Activated CD8-positive, alpha-beta memory T cell treated with anti-CD3 and anti-CD28 coated beads, Interleukin-2, amount 10 ng/mL, durations not matched to agents 7 days and 5 days (primary cell): ENCODE results near the gene TNS3. TPM values are rescaled to one million over a fixed set of nuclear protein-coding genes. Genes with fewer than 3 reads are reported as not detected.

Source experiments
- ATAC-seq: fragments of 150-1000 bp; cut with Tn5 transposase; one replicate; pipeline ENCODE4 v1.10.0; 2021; ENCODE audit warnings: moderate library complexity
- CTCF ChIA-PET: fragments of 350-600 bp; sonication (Branson Sonifier 250); formaldehyde crosslinking; loops from one replicate; lab custom pipeline; 2021; ENCODE audit warnings: antibody characterized with exemption; lab: Charles Lee
- DNase-seq: peaks from one replicate; pipeline ENCODE4 v3.0.0-alpha.2; 2020
- H3K27ac Mint-ChIP-seq: one replicate; pipeline ENCODE4 v1.8.0; 2021; ENCODE audit warnings: mild to moderate bottlenecking, mixed read lengths
- H3K27me3 Mint-ChIP-seq: one replicate; pipeline ENCODE4 v1.8.0; 2021; ENCODE audit warnings: mixed read lengths
- H3K36me3 Mint-ChIP-seq: one replicate; pipeline ENCODE4 v1.8.0; 2021; ENCODE audit warnings: mild to moderate bottlenecking, mixed read lengths
- H3K4me1 Mint-ChIP-seq: one replicate; pipeline ENCODE4 v1.8.0; 2021; ENCODE audit warnings: mixed read lengths
- H3K4me3 Mint-ChIP-seq: one replicate; pipeline ENCODE4 v1.8.0; 2021; ENCODE audit warnings: mild to moderate bottlenecking, moderate library complexity, mixed read lengths
- H3K9me3 Mint-ChIP-seq: one replicate; pipeline ENCODE4 v1.8.0; 2022; ENCODE audit warnings: low read depth, mixed read lengths
- total RNA-seq, 2 experiments: library from RNA; stranded (reverse); gene quantifications; one replicate each; pipeline ENCODE4 v1.2.3, GENCODE V29; 2021

Gene TNS3
- total RNA-seq, 2 experiments from 2014 or later = 0.23 to 2.6 TPM

DNA sequence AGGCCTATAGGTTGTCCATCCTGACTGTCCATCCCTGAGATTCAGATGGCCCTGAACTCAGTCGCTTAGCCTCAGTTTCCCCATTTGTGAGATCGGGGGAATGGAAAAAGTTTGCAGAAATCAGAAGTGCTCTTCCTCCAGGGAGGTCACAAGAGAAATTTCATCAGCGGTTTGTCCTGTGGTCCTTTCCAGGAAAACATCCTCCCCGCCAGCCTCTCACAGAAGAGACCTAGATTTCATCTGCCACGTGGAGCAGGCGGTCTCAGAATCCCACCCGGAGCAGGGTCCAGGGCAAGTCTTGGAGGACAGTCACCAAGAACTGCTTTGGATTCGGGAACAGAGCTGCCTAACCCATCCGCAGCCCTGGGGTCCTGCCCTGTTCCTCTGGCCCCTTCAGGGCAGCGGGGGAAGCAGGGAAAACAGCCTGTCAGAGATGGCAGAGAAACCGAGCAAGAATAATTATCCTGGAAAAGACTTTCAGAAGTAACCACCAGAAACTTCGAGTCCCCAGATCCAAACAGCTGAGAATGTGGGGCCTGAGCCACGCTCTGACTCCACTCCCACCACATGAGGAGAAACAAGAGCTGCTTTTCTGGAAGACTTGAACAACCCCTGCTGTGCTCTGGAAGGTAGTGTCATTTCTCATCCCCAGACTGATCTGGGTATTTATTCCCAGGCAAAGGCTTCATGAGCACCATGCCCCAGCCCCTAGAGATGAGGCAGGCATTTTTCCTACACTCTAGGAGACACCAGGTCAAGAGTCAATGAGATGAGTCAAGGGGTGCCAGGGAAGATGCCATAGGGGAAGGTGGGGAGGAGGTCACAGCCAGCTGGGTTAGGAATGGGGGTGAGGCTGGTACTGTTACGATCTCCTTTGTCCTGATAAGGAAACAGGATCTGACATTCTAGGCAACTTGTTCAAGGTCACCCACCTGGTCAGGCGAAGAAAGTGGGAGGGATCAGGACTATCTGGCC is 1.1 kb upstream of the TNS3 start:
- no peak for ATAC-seq
- Mint-ChIP-seq H3K27me3 (peaks cover 26% of the 10 kb centered on the region), H3K36me3 (no peaks in the 10 kb centered on the region), H3K27ac (no peak overlapping the region), H3K9me3 (no peaks in the 10 kb centered on the region), H3K4me1 (no peaks in the 10 kb centered on the region), H3K4me3 (no peak overlapping the region)
- no peak for DNase-seq
- CTCF ChIA-PET = no interaction called here

DNA sequence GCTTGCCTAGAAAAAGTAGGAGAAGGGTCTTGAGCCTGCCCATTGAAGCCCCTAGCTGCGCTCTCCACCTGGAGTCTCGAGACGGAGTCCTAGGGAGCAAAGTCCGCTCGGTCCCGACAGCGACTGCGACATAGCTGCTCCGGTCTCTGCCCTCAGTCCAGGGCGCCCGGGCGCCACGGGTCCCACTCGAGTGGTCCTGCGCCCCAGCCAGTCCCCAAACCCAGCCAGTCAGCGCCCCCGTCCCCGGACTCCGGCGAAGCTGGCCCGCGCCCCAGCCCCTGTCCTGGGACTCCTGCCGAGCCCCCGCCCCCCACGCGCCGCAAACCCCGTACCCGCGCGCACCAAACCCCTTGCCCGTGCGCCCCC is 490 bp downstream of the TNS3 start:
- DNase-seq (no peak), ATAC-seq (no peak)
- peaks cover 26% of the 10 kb centered on the region for H3K27me3 Mint-ChIP-seq
- H3K9me3 Mint-ChIP-seq = no peaks in the 10 kb centered on the region
- no peak overlapping the region for H3K27ac Mint-ChIP-seq
- no peaks in the 10 kb centered on the region for H3K36me3 Mint-ChIP-seq
- no peaks in the 10 kb centered on the region for H3K4me1 Mint-ChIP-seq
- H3K4me3 Mint-ChIP-seq = no peak overlapping the region
- CTCF ChIA-PET = no interaction called here

DNA sequence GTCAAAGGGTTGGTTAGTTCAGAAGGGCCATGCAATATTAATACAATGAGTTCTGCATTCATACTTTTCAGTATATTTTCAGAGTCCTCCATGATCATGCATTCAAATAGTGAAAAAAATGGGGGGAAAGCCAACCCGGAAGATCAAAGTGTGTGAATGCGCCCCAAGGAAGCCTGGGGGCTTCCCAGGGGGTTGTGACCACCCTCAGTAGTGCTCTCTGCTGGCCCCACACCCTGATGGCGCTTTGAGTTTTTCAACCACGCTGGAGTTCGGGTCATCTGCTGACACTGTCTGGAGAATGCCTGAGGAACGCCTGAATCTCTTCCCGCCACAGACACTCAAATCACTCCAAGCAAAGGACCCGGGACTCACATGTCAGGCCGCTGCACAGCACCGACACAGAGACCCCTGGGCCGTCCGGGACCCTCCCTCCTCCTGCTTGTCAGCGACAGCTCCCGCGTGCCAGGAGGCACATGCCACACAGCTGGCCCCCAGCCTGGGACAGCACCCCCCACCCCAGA is 1.0 kb downstream of the TNS3 start:
- CTCF ChIA-PET = no interaction called here
- no peaks in the 10 kb centered on the region for H3K4me1 Mint-ChIP-seq
- no peaks in the 10 kb centered on the region for H3K9me3 Mint-ChIP-seq
- H3K36me3 Mint-ChIP-seq = no peaks in the 10 kb centered on the region
- no peak overlapping the region for H3K4me3 Mint-ChIP-seq
- peaks cover 26% of the 10 kb centered on the region for H3K27me3 Mint-ChIP-seq
- H3K27ac Mint-ChIP-seq = no peak overlapping the region
- no peak for DNase-seq
- ATAC-seq = no peak

DNA sequence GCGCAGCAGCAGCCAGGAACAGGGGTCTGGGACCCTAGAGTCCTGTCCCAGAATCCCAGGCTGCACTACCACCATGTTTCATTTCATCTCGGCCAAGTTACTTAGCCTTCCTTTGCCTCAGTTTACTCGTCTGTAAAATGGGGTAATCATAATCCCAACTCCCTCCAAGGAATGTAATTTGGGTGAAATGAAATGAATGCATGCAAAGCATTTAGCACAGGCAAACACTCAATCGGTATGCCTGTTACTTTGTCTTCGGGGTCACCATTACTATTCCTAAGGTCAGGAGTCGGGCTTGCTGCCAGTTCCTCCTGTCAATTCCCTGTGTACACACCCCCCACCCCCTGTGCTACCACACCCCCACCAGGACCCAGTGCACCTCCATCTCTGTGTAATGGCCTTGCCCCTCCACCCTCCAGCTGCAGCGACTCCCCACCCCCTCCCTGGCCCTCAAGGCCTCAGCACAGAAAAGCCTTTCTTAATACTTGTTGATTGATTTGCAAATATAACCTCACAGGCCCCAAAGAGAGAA is 1.7 kb downstream of the TNS3 start:
- Mint-ChIP-seq H3K4me3 (no peak overlapping the region), H3K27me3 (peaks cover 26% of the 10 kb centered on the region), H3K4me1 (no peaks in the 10 kb centered on the region), H3K36me3 (no peaks in the 10 kb centered on the region), H3K27ac (no peak overlapping the region), H3K9me3 (no peaks in the 10 kb centered on the region)
- ATAC-seq (no peak), DNase-seq (no peak)
- CTCF ChIA-PET = no interaction called here

DNA sequence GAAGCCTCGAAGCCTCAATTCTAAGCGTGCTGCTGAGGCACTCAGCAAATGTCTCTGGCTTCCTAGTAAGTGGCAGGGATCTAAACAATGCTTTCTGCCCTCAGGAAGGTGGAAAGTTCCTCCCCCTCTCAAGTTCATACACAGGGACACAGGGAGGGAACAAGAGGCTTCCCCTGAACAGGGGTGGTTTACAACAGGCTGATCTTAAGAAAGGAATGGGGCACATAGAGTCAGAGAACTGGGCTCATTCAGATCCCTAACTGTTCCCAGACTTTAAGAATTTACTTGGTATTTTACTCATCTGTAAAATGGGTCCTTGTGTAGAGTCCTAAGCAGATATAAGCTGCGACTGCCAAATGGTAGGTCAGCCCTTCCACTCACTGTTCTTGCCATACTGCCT is 2.5 kb downstream of the TNS3 start:
- Mint-ChIP-seq H3K4me1 (no peaks in the 10 kb centered on the region), H3K9me3 (no peaks in the 10 kb centered on the region), H3K27ac (no peak overlapping the region), H3K4me3 (no peak overlapping the region), H3K36me3 (no peaks in the 10 kb centered on the region), H3K27me3 (peaks cover 26% of the 10 kb centered on the region)
- ATAC-seq = no peak
- DNase-seq = no peak
- CTCF ChIA-PET = no interaction called here

DNA sequence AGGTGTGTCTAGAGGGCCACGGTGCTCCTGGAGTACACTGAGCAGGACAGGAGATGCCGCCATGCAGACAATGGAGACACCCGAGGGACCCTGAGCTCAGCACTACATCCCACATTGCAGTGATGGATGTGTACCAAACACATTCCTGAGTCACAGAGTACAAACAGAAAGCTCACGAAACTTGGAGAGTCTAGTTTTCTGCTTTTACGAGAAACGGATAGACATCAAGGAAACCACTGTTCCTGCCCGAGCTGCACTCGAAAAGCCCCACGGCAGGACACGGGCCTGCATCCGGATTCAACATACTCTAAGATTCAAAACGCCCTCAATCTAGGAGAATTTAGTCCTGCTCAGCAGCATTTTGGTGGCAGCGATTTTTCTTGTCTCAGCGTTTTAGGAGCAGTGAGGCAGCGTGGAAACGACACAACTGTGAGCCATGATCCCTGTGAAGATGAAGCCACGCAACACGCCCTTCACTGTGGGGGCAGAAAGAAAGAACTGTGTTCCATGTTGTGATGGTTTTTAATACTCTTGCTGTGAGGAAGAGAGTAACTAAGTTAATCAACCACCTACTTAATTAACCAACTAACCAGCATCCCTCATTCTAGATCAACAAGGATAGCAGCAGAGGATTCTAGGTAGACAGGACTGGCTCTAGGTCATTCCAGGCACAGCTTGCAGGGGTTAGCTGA is 3.2 kb downstream of the TNS3 start:
- Mint-ChIP-seq H3K9me3 (no peaks in the 10 kb centered on the region), H3K27ac (no peak overlapping the region)
- ATAC-seq = no peak

DNA sequence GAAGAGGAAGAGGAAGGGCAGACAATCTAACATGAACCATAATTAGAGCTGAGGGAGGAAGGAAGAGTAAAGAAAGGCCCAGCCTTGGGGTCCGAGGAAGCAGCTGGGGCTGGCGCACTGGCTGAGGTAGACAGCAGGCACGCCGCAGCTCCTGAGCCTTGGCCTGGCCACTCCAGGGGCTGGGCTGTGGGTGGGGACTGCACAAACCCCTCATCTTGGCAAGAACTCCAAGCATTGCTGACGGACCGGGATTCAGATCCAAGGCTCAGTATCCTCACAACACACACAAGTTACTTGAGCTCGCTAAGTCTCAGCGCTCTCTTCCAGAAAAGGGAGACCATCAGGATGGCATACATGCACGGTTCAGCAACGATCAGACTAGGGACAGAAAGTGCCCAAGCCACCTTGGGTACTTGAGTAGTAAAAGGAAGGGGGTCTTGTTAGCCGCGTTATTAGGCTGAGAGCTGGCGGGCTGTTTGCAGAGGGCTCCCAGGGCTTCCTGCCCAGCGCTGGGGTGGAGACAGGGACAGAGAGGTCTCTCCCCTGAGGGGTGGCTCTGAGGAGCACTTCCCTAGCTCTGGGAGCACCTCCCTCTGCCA is 4.5 kb downstream of the TNS3 start:
- ATAC-seq = no peak
- Mint-ChIP-seq H3K27me3 (peaks cover 16% of the 10 kb centered on the region), H3K4me3 (no peak overlapping the region), H3K36me3 (no peaks in the 10 kb centered on the region), H3K4me1 (no peaks in the 10 kb centered on the region), H3K9me3 (no peaks in the 10 kb centered on the region), H3K27ac (no peak overlapping the region)
- no peak for DNase-seq
- CTCF ChIA-PET = no interaction called here

More for the DNA sequence above, 3.2 kb downstream of the TNS3 start:
- CTCF ChIA-PET = no interaction called here
- Mint-ChIP-seq H3K36me3 (no peaks in the 10 kb centered on the region), H3K4me3 (no peak overlapping the region), H3K4me1 (no peaks in the 10 kb centered on the region), H3K27me3 (peaks cover 25% of the 10 kb centered on the region)
- DNase-seq = no peak

DNA sequence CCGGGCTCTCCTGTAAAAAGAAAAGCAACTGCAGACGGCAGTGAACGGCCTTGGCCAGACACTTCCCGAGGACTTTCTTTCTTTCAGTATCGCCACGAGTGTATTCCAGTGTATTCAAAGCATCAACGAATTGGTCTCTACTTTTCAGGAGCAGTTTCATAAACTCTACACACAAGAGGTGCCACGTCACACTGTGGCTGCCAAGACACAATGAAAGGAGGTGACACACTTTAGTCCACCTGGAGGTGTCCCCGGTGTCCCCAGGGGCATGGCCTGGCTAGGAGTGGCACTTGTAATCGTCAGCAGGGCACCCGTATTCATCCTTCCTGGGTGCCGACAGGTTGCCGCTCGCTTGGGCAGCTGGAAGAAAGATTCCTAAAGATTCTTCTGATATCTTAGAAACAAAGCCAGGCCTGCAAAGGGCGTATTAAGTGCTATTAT is 5.0 kb downstream of the TNS3 start:
- CTCF ChIA-PET = no interaction called here
- Mint-ChIP-seq H3K27ac (no peak overlapping the region), H3K36me3 (no peaks in the 10 kb centered on the region)

DNA sequence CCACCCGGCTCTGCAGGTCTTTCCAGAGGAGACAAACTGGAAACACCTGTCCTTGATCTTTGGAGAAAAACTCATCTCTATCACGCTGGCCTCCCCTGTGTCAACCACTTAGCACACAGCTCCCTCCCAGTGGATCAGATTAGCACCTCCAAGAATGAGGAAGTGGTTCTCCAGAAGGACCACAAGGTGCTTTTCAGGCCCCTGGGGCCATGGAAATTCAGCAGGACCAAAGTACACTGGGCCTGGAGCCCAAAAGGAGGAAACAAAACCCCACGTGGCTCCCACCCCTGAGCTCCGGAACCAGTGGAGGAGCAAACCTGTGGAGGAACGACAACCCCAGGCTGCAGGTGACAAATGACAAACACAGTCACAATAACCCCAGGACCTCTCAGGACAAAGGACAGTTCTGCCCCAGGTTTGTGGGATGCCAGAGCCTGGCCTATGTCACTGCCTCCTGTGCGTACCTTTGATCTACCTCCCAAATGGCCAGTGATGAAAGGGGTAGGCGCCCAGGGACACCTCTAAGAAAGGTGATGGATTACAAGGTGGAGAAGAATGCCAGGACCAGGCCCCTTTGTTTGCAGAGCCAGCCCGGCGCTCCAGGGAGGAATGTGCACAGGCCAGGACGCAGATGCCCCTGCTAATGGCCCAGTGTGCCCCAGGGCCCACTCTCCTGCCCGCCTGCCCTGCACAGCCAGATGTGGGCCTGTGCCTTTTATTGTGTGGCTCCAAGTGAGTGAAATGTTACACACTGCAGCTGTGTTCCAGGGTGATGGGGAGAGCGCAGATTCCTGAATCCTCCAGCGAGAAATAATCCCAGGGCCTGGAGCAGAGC is 5.7 kb downstream of the TNS3 start:
- Mint-ChIP-seq H3K9me3 (no peaks in the 10 kb centered on the region), H3K36me3 (no peaks in the 10 kb centered on the region), H3K4me1 (no peaks in the 10 kb centered on the region), H3K27ac (no peak overlapping the region), H3K27me3 (peaks cover 13% of the 10 kb centered on the region), H3K4me3 (no peak overlapping the region)
- DNase-seq (no peak), ATAC-seq (no peak)
- CTCF ChIA-PET = no interaction called here

More for the DNA sequence above, 5.0 kb downstream of the TNS3 start:
- no peak for ATAC-seq
- no peak overlapping the region for H3K4me3 Mint-ChIP-seq
- peaks cover 13% of the 10 kb centered on the region for H3K27me3 Mint-ChIP-seq
- no peaks in the 10 kb centered on the region for H3K4me1 Mint-ChIP-seq
- no peak for DNase-seq
- no peaks in the 10 kb centered on the region for H3K9me3 Mint-ChIP-seq

DNA sequence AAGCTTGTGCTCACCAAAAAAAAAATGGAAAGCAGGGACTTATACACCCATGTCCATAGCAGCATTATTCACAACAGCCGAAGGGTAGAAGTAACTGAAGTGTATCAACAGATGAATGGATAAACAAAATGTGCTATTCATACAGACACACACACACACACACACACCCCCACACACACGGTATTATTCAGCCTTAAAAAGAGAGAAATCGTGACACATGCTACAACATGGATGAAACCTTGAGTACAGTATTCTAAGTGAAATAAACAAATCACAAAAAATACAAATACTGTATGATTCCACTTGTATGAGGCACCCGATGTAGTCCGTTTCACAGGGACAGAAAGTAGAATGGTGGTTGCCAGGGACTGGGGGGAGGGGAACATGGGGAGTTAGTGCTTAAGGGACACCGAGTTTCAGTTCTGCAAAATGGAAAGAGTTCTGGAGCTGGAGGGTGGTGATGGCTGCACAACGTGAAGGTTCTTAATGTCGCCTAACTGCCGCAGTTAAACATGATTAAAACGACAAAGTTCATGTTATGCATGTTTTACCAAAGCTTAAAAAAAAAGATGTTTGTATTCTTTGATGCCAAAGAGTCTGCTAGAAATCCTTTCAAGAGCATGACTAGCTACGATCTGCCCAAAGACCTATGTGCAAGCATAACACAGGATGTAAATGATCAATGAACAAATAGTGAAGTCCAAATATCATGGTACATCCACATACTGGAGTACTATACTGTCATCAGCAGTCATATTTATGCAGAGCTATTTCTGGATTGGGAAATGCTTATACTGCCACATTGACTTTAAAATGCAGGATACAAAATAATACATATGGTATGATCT is 7.2 kb downstream of the TNS3 start:
- DNase-seq (no peak), ATAC-seq (no peak)
- H3K36me3 Mint-ChIP-seq = no peaks in the 10 kb centered on the region
- H3K27ac Mint-ChIP-seq = no peak overlapping the region
- H3K4me1 Mint-ChIP-seq = no peaks in the 10 kb centered on the region
- H3K9me3 Mint-ChIP-seq = no peaks in the 10 kb centered on the region
- CTCF ChIA-PET = no interaction called here
- no peak overlapping the region for H3K4me3 Mint-ChIP-seq
- H3K27me3 Mint-ChIP-seq = peaks cover 4% of the 10 kb centered on the region

DNA sequence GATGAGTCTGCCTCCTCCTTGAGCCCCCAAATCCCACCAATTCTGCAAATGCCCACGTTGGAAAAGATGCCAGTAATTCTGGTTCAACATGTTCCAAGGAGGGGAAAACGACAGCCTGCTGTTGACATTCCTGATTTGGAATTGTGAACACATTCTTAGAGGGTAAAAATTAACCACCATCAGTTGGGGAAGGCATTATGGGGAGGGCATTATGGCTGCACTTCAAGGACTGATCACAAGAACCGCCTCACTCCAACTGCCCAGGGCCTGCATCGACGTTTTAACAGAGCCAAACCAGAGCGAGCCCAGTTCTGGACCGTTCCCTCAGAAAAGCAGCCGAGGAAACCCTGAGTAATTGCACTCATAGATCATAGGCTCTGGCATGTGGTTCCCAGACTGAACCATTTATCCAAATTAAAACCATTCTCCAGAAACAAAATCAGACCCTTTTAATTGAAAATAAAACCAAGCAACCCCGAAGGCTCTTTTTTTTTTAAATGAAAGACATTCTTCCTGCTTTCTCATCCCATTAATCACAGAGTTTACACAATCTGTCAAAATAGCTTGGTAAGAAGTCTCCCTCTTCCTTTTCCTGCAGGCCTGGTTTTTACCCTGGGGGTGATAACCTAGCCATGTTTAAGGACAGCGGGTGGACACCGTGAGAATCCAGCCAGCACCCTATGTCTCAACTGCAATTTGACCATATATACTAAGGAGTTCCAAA is 8.0 kb downstream of the TNS3 start:
- DNase-seq (no peak), ATAC-seq (no peak)
- CTCF ChIA-PET = no interaction called here
- H3K9me3 Mint-ChIP-seq = no peaks in the 10 kb centered on the region
- H3K4me1 Mint-ChIP-seq = no peaks in the 10 kb centered on the region
- peaks cover 4% of the 10 kb centered on the region for H3K27me3 Mint-ChIP-seq
- no peak overlapping the region for H3K27ac Mint-ChIP-seq
- H3K4me3 Mint-ChIP-seq = no peak overlapping the region
- H3K36me3 Mint-ChIP-seq = no peaks in the 10 kb centered on the region
